ENCODE measurements around the gene CFHR5. TPM values are rescaled to one million over a fixed set of nuclear protein-coding genes. Genes with fewer than 3 reads are reported as not detected.

The CFHR5 gene
- total RNA-seq (2016; rRNA removed; fragmentation: Illumina TruSeq; extraction: Trizol) (not detected in 2 replicates), polyA plus RNA-seq (2011; rRNA removed) (not detected in 2 replicates), polyA minus RNA-seq (2011; rRNA and poly(A)+ RNA removed; ENCODE audit: low replicate concordance) (not detected in 2 replicates), Bru-seq, nascent RNA (not detected), BruChase-seq, experiment 1, labeled RNA remaining after a 6-hour chase (not detected), BruChase-seq, experiment 2, labeled RNA remaining after a 2-hour chase (not detected)
- total RNA-seq (2016; cell fraction: cytosol; rRNA removed; fragmentation: Illumina TruSeq; extraction: Trizol; ENCODE audit: low read depth), result not detected in 2 replicates
- not detected in 2 replicates for total RNA-seq (2016; cell fraction: insoluble cytoplasmic fraction; rRNA removed; fragmentation: Illumina TruSeq; extraction: Trizol)
- total RNA-seq (2016; cell fraction: membrane; rRNA removed; fragmentation: Illumina TruSeq; extraction: Trizol), result not detected in 2 replicates
- not detected in 2 replicates for total RNA-seq (2016; cell fraction: nucleus; rRNA removed; fragmentation: Illumina TruSeq; extraction: Trizol)
- polyA plus RNA-seq (2011; cell fraction: cytosol; rRNA removed), result not detected in 2 replicates
- not detected in 2 replicates for polyA plus RNA-seq (2011; cell fraction: nucleus; rRNA removed)
- not detected in 2 replicates for polyA plus RNA-seq (2012)
- not detected in 2 replicates for polyA plus RNA-seq (2016; cell fraction: cytosol; fragmentation: Illumina TruSeq; extraction: Trizol; ENCODE audit: low read depth)
- polyA plus RNA-seq (2016; cell fraction: insoluble cytoplasmic fraction; fragmentation: Illumina TruSeq; extraction: Trizol; ENCODE audit: low read depth), result not detected in 2 replicates
- polyA plus RNA-seq (2016; cell fraction: membrane; fragmentation: Illumina TruSeq; extraction: Trizol; ENCODE audit: low read depth), result not detected in 2 replicates
- not detected in 2 replicates for polyA plus RNA-seq (2016; cell fraction: nucleus; fragmentation: Illumina TruSeq; extraction: Trizol; ENCODE audit: insufficient read depth, low read depth)
- polyA minus RNA-seq (2011; cell fraction: cytosol; rRNA and poly(A)+ RNA removed), result not detected in 2 replicates
- not detected in 2 replicates for polyA minus RNA-seq (2011; cell fraction: nucleus; rRNA and poly(A)+ RNA removed)
- long read RNA-seq, experiment 1, result 0 reads
- long read RNA-seq, experiment 2, result 0 reads

- Histone ChIP-seq H2AFZ (ENCODE audit: low read length) (no peak within 1 kb of the TSS), H3K4me1 (ENCODE audit: insufficient read depth, low read length) (0 out of 2 replicates have a peak, but pooled peaks cover 6% of the 10 kb centered on the region), H3K4me3 (replicated peaks in 1 of 3; ENCODE audit: insufficient read depth in 1 of 3, low read depth in 2 of 3, low read length in 3 of 3) (no peak within 1 kb of the TSS), H4K20me1 (ENCODE audit: insufficient read depth, low read length) (no peaks in the 10 kb centered on the region), H3K27me3 (ENCODE audit: control insufficient read depth in 1 of 2, insufficient read depth in 2 of 2, low read length in 2 of 2) (no peaks in the 10 kb centered on the region), H3K27ac (ENCODE audit: extremely low read length, insufficient read depth, low read length) (no peak within 1 kb of the TSS), H3K36me3 (replicated peaks in 1 of 2; ENCODE audit: control insufficient read depth in 1 of 2, insufficient read depth in 2 of 2, low read length in 2 of 2) (no peaks in the 10 kb centered on the region), H3K4me2 (ENCODE audit: low read depth, low read length) (no peak within 1 kb of the TSS), H3K79me2 (ENCODE audit: insufficient read depth, low read length) (no peaks in the 10 kb centered on the region), H3K9me3 (ENCODE audit: low read length) (no peaks in the 10 kb centered on the region), H3K9ac (ENCODE audit: insufficient read depth, low read depth, low read length) (no peak within 1 kb of the TSS)
- FAIRE-seq, result no peak
- TF ChIP-seq ZNF615 (CRISPR knock-in tag; IDR thresholded peaks at IDR 0.05; ENCODE audit: borderline replicate concordance) (no peak), SRSF1 (optimal IDR thresholded peaks at IDR 0.05; ENCODE audit: low read depth, low read length) (no peak), ARHGAP35 (CRISPR knock-in tag; IDR thresholded peaks at IDR 0.05; ENCODE audit: borderline replicate concordance) (no peak), TAF15 (IDR thresholded peaks at IDR 0.05; ENCODE audit: low read depth, low read length, poor library complexity, severe bottlenecking) (no peak), ZNF337 (CRISPR knock-in tag; IDR thresholded peaks at IDR 0.05; ENCODE audit: borderline replicate concordance, low read depth) (no peak), NCOA2 (CRISPR knock-in tag; IDR thresholded peaks at IDR 0.05) (no peak), TP53 (CRISPR knock-in tag; conservative IDR thresholded peaks at IDR 0.05) (no peak), BCL6 (CRISPR knock-in tag; IDR thresholded peaks at IDR 0.05) (no peak), RCOR2 (CRISPR knock-in tag; IDR thresholded peaks at IDR 0.05) (no peak), ZNF30 (CRISPR knock-in tag; IDR thresholded peaks at IDR 0.05) (no peak), IKZF5 (CRISPR knock-in tag; IDR thresholded peaks at IDR 0.05) (no peak), ISL2 (CRISPR knock-in tag; IDR thresholded peaks at IDR 0.05) (no peak), GLI4 (CRISPR knock-in tag; IDR thresholded peaks at IDR 0.05; ENCODE audit: borderline replicate concordance) (no peak), ASH2L (IDR thresholded peaks at IDR 0.05; ENCODE audit: insufficient read length, low read depth, low read length) (no peak), ZNF788 (CRISPR knock-in tag; IDR thresholded peaks at IDR 0.05; ENCODE audit: borderline replicate concordance) (no peak), DPF2 (CRISPR knock-in tag; IDR thresholded peaks at IDR 0.05; ENCODE audit: borderline replicate concordance, low read depth) (no peak), E2F1 (CRISPR knock-in tag; IDR thresholded peaks at IDR 0.05) (no peak), FOXP1 (IDR thresholded peaks at IDR 0.05) (no peak), FOXP1 (CRISPR knock-in tag; IDR thresholded peaks at IDR 0.05) (no peak), ZSCAN30 (CRISPR knock-in tag; IDR thresholded peaks at IDR 0.05) (no peak)
- intact Hi-C loops (cut with micrococcal nuclease; ENCODE audit: unreplicated experiment), result no loop called here
- no peak for DNase-seq (ENCODE audit: low spot score)
- CTCF ChIA-PET (ENCODE audit: low intra/inter-chr PET ratio, low total read pairs), result no interaction called here
- ATAC-seq, result no peak
- no TSS peak for BruUV-seq (replicated peaks)
- WGBS (ENCODE audit: low lambda C conversion rate), result 2% methylated on average over 5 of the region's 5 CpGs
- POLR2A ChIA-PET, result no interaction called here
- in situ Hi-C loops (cut with HindIII; ENCODE audit: extremely low pct_ligation_motif_present, low pct_unique_long_range_greater_than_20kb), result no loop called here
Measured at GRCh38 chr1:196977278-196977677, at the start of gene CFHR5. CFHR5 (plus strand) TSS chr1:196977556; CDS start chr1:196977665, 109 bp downstream.

All from HepG2 (cell line).